ENCODE data around the gene NR2F1-AS1.
"Not testable (repeated sequence)": the region's sequence is repeated elsewhere in the genome, so short reads cannot be mapped to it uniquely, and the experiment has no call there.

NR2F1-AS1 gene

DNA sequence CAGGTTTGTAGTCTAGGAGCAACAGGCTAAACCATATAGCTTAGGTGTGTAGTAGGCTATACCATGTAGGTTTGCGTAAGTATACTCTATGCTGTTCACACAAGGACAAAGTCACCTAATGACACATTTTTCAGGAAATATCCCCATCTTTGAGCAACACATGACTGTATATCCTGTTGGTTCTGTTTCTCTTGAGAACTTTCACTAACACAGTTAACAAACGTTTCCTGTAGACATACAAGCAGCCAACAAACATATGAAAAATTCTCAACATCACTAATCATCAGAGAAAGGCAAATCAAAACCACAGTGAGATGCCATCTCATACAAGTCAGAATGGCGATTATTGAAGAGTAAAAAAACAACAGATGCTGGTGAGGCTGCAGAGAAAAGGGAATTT lies 68.2 kb downstream of the NR2F1-AS1 start:
- DNase-seq, result no peak

GRCh38 chr5:93511445-93511844 lies 69.6 kb downstream of the NR2F1-AS1 start:
- no peak for DNase-seq

DNA sequence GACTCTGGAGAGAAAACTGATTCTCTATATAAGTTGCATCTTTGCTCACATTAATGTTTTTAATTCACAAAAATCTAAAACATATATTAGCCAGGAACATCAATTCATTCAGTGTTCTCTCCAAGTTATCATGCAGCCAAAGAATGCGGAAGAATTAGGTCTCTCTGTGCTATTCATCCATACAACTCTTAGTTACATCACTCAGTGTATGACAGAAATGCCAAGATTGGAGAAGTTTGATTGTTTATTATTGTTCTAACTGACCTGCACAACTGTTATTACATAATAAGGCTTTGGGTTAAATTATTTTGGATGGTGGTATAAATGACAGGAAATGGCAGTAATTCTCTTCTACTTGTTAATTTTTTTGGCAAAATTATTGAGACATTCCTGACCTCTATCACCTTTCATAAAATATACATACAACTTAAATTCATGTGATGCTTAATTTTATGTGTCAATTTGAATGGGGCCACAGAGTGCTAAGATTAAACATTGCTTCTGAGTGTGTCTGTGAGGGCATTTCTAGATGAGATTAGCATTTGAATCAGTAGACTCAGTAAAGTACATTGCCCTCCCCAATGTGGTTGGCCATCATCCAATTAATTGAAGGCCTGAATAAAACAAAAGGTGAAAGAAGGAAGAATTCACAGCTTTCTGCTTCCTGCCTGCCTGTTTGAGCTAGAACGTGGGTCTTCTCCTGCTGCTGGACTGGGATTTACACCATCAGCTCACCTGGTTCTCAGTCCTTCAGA lies 70.2 kb downstream of the NR2F1-AS1 start:
- no peak for DNase-seq

- DNase-seq, result not testable (repeated sequence)
These were observed 75.5 kb downstream of the NR2F1-AS1 start for GRCh38 chr5:93505553-93505952.

- peak; percentile 55 for DNase-seq
These were observed 77.4 kb downstream of the NR2F1-AS1 start for GRCh38 chr5:93503598-93504067.

GRCh38 chr5:93497096-93497495 lies 83.9 kb downstream of the NR2F1-AS1 start:
- DNase-seq, result no peak

DNA sequence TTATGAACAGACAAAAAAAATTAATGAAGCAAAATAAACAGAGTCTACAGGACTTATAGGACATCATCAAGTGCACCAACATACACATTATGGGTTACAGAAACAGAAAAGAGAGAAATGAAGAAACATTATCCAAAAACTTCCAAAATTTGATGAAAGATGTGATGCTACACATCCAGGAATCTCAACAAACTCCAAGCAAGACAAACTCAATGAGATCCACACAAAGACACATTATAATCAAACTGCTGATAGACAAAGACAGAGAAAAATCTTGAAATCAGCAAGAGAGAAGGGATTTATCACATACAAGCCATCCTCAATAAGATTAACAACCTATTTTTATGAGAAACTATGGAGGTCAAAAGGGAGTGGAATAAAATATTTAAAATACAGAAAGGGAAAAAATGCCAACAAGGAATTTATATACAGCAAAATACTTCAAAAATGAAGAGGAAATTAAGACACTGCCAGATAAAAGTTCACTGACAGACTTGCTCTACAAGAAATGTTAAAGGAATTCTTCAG lies 101.0 kb downstream of the NR2F1-AS1 start:
- no peak for DNase-seq

- DNase-seq, result no peak
These were observed 103.2 kb downstream of the NR2F1-AS1 start for GRCh38 chr5:93477816-93478215.

DNA sequence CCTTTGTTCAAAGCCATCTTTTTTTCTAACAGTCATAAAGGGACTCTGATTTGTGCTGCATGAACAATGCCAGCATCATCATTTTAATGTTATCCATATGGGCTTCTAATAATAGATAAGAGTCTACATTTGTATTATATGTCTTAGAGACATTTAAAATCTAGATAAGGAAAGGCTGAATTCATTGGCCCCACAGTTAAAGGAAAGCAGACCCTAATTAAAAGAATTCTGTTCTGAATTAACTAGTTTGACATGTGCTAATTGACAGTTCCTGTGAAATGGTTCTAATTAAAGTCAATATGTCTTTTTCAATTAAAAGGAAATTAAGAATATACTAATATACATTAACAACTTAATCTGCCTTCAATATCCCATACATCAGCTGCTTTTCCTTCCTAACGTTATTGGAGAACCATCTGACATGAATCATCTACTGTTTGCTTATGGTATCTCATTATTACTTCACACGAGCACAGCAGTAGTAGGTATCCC lies 104.7 kb downstream of the NR2F1-AS1 start:
- DNase-seq, result no peak

DNA sequence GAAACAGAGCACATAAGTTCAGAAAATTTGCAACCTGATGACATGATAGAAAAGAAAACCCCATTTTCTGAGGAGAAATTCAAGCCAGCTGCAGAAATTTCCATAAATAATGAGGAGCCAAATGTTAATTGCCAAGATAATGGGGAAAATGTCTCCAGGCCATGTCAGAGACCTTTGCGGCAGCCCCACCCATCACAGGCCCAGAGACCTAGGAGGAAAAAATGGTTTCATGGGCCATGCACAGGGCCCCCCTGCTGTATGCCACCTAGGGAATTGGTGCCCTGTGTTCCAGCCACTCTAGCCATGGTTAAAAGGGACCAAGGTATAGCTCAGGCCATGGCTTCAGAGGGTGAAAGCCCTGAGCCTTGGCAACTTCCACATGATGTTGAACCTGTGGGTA lies 118.1 kb downstream of the NR2F1-AS1 start:
- no peak for DNase-seq

- no peak for DNase-seq
These were observed 119.3 kb downstream of the NR2F1-AS1 start for GRCh38 chr5:93461756-93462155.

GRCh38 chr5:93460286-93460685 lies 120.7 kb downstream of the NR2F1-AS1 start:
- DNase-seq, result no peak

DNA sequence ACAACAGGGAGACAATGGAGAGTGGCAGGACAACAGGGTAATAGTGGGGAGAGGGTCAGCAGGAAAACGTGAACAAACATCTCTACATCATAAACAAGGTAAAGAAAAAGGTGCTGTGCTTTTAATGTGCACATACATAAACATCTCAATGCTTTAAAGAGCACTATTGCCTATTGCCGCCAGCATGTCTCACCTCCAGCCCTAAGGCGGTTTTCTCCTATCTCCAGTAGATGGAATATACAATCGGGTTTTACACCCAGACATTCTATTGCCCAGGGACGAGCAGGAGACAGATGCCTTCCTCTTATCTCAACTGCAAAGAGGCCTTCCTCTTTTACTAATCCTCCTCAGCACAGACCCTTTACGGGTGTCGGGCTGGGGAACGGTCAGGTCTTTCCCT lies 124.2 kb downstream of the NR2F1-AS1 start:
- DNase-seq, result not testable (repeated sequence)

- no peak for DNase-seq
These were observed 126.1 kb downstream of the NR2F1-AS1 start for GRCh38 chr5:93454896-93455295.

- DNase-seq, result no peak
These were observed 128.8 kb downstream of the NR2F1-AS1 start for GRCh38 chr5:93452255-93452654.

GRCh38 chr5:93438124-93438523 lies 142.9 kb downstream of the NR2F1-AS1 start:
- DNase-seq, result no peak

DNA sequence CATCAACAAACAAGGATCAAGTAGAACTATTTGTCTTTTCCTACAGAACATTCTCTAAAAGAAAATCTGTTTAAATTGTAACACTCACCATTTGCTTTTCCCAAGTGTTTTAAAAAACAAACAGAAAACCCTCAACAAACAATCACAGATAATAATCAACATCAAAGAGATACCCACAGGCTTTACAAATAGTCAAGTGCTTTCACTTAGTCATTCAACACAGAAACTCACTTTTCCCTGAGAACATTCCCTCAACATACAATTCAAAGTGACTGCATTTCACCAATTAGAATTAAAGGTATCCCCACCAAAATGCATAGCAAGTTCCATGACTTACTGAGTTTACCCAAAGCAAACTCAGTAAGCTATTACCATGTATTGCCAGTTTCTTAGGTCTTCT lies 144.9 kb downstream of the NR2F1-AS1 start:
- no peak for DNase-seq

DNA sequence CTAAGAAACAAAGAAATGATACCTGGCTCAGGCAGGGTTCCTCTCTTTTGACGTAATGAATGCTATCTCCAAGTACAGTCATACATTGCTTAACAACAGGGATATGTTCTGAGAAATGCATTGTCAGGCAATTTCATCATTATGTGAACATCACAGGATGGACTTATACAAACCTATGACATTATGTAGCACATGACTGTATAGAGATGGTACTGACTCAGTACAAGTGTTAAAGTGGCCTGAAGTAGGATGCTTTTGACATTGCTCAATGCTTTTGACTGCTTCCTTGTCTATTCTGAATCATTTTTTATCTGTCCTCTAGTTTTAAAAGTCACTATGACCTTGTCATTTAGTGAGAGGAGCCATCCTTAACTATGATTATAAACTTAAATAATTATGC lies 147.6 kb downstream of the NR2F1-AS1 start:
- no peak for DNase-seq

DNA sequence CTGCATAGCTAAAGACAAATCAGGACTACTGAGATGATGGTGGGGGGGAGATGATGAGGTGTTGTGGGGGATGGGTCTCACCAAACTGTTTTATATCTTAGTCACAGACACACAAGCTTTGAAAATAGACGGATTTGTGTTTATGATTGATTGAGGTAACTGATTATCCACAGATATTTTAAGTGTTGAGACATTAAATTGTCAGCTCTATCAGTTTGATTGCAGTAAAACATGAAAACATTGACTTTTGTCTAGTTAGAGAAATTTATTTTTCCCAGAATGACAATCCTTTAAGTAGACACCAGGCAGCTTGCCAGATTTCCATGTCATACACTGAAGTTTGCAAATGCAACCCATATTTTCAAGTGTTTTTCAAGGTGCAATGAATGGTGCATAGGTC lies 149.8 kb downstream of the NR2F1-AS1 start:
- DNase-seq, result no peak

- no peak for DNase-seq
These were observed 150.3 kb downstream of the NR2F1-AS1 start for GRCh38 chr5:93430673-93431199.

- no peak for DNase-seq
These were observed 150.9 kb downstream of the NR2F1-AS1 start for GRCh38 chr5:93430118-93430517.

DNA sequence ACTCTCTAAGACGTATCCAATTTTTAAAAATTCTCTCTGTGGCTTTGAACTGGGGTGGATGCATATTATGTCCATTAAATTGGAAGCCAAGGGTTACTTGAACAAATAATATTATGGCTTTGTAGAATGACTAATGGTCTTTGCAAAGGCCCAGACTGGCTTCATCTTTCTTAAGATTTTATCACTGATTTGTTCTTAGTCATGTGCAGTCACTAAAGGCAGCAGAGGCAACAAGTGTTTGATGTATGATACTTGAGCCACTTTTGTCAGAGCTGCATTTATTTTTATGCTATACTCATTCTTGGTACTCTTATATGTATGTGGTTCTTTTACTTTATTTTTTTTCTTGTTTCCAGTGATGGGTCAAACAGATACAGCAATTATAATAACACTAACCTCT lies 152.2 kb downstream of the NR2F1-AS1 start:
- no peak for DNase-seq

GRCh38 chr5:93427316-93427715 lies 153.7 kb downstream of the NR2F1-AS1 start:
- no peak for DNase-seq

DNA sequence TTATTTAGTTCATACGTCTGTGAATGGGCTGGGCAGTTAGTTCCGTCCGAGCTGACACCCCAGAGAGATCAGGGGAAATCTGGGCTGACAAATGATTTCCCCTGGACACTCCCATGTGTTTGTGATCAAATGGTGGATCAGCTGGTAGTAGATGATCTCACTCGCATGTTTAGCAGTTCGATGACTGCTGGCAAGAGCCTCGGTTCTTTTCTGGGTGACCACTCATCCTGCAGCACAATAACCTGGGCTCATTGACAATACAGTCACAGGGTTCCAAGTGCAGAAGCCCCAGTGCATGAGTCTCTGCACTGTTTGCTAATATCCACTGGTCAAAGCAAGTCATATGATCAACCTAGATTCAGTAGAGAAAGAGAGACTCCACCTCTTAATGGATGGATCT lies 155.9 kb downstream of the NR2F1-AS1 start:
- no peak for DNase-seq

Data from amniotic stem cell (primary cell).